CD4-positive, alpha-beta T cell treated with Interleukin-15 for 4 hours (primary cell): Measurements from ENCODE around the gene PECR.
"Not testable (repeated sequence)": the region's sequence is repeated elsewhere in the genome, so short reads cannot be mapped to it uniquely, and the experiment has no call there.

ENCODE experiments used
- DNase-seq: peaks from one replicate; pipeline ENCODE4 v3.0.0-alpha.2; 2020; ENCODE audit warnings: low spot score

The PECR gene

GRCh38 chr2:216104691-216105090 is 23.1 kb upstream of the PECR start:
- no peak for DNase-seq

GRCh38 chr2:216103213-216103612 is 21.6 kb upstream of the PECR start:
- no peak for DNase-seq

- DNase-seq = no peak
Observed at GRCh38 chr2:216101109-216101508, 19.5 kb upstream of the PECR start.

GRCh38 chr2:216098421-216099334 is 17.1 kb upstream of the PECR start:
- no peak for DNase-seq

GRCh38 chr2:216094701-216095100 is 13.1 kb upstream of the PECR start:
- no peak for DNase-seq

GRCh38 chr2:216092646-216093045 is 11.0 kb upstream of the PECR start:
- no peak for DNase-seq

- DNase-seq = no peak
Observed at GRCh38 chr2:216090369-216090786, 8.8 kb upstream of the PECR start.

- no peak for DNase-seq
Observed at GRCh38 chr2:216086207-216086893, 4.7 kb upstream of the PECR start.

GRCh38 chr2:216084547-216084946 is 2.9 kb upstream of the PECR start:
- DNase-seq = peak; percentile 32

- no peak for DNase-seq
Observed at GRCh38 chr2:216083464-216084281, 2.1 kb upstream of the PECR start.

- DNase-seq = no peak
Observed at GRCh38 chr2:216082805-216083204, 1.2 kb upstream of the PECR start.

- no peak for DNase-seq
Observed at GRCh38 chr2:216082117-216082711, 605 bp upstream of the PECR start.

GRCh38 chr2:216081012-216081411 is 597 bp downstream of the PECR start:
- no peak for DNase-seq

GRCh38 chr2:216080048-216080447 is 1.6 kb downstream of the PECR start:
- not testable (repeated sequence) for DNase-seq

GRCh38 chr2:216078776-216079175 is 2.8 kb downstream of the PECR start:
- no peak for DNase-seq

GRCh38 chr2:216075510-216076485 is 5.8 kb downstream of the PECR start:
- no peak for DNase-seq

GRCh38 chr2:216074794-216075193 is 6.8 kb downstream of the PECR start:
- DNase-seq = no peak

GRCh38 chr2:216074380-216074779 is 7.2 kb downstream of the PECR start:
- no peak for DNase-seq

- DNase-seq = no peak
Observed at GRCh38 chr2:216073773-216074172, 7.8 kb downstream of the PECR start.

GRCh38 chr2:216072473-216072872 is 9.1 kb downstream of the PECR start:
- DNase-seq = no peak
